ENCODE results near the gene CASZ1. TPM values are rescaled to one million over a fixed set of nuclear protein-coding genes. Genes with fewer than 3 reads are reported as not detected.

The CASZ1 gene
- total and polyA plus RNA-seq, 2 donors (not counting 1 experiment from before 2014, with no cell fraction given): 0.34 to 0.50 TPM

GRCh38 chr1:10816233-10816632, 19.8 kb upstream of the CASZ1 start:
- Histone ChIP-seq H3K27me3 (ENCODE audit: control insufficient read depth, insufficient read depth, low read length) (no peaks in the 10 kb centered on the region), H3K4me3 (replicated peaks in 1 of 4; ENCODE audit: control extremely low read depth in 1 of 4, insufficient read depth in 1 of 4, low read depth in 3 of 4, low read length in 4 of 4) (no peak overlapping the region), H4K20me1 (ENCODE audit: control insufficient read depth, extremely low read depth, insufficient read depth, low read length) (no peaks in the 10 kb centered on the region)

GRCh38 chr1:10815858-10816195, 19.4 kb upstream of the CASZ1 start:
- H2AFZ ChIP-seq (ENCODE audit: low read length): no peak overlapping the region
- no peaks in the 10 kb centered on the region for H3K27me3 ChIP-seq (ENCODE audit: control insufficient read depth, insufficient read depth, low read length)
- H3K27ac ChIP-seq (ENCODE audit: insufficient read depth, low read length): no peak overlapping the region
- no peaks in the 10 kb centered on the region for H4K20me1 ChIP-seq (ENCODE audit: control insufficient read depth, extremely low read depth, insufficient read depth, low read length)
- TF ChIP-seq EZH2 (IDR thresholded peaks at IDR 0.05; ENCODE audit: low read length, missing control alignments): no peak
- TF ChIP-seq, protein P1, sequence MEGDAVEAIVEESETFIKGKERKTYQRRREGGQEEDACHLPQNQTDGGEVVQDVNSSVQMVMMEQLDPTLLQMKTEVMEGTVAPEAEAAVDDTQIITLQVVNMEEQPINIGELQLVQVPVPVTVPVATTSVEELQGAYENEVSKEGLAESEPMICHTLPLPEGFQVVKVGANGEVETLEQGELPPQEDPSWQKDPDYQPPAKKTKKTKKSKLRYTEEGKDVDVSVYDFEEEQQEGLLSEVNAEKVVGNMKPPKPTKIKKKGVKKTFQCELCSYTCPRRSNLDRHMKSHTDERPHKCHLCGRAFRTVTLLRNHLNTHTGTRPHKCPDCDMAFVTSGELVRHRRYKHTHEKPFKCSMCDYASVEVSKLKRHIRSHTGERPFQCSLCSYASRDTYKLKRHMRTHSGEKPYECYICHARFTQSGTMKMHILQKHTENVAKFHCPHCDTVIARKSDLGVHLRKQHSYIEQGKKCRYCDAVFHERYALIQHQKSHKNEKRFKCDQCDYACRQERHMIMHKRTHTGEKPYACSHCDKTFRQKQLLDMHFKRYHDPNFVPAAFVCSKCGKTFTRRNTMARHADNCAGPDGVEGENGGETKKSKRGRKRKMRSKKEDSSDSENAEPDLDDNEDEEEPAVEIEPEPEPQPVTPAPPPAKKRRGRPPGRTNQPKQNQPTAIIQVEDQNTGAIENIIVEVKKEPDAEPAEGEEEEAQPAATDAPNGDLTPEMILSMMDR (conservative IDR thresholded peaks at IDR 0.05 in 1 of 2, IDR thresholded peaks at IDR 0.05 in 1 of 2; ENCODE audit: low read depth in 1 of 2, low read length in 2 of 2): no peak
- DNase-seq (ENCODE audit: low read depth in 2 of 2): no peak
- H3K4me3 ChIP-seq (replicated peaks in 1 of 4; ENCODE audit: control extremely low read depth in 1 of 4, insufficient read depth in 1 of 4, low read depth in 3 of 4, low read length in 4 of 4): no peak overlapping the region
- no peaks in the 10 kb centered on the region for H3K9me3 ChIP-seq (ENCODE audit: control insufficient read depth, insufficient read depth, low read depth, low read length)
- no peak overlapping the region for H3K9ac ChIP-seq (ENCODE audit: insufficient read depth, low read length)
- H3K79me2 ChIP-seq (ENCODE audit: control insufficient read depth, insufficient read depth, low read length): no peaks in the 10 kb centered on the region
- H3K4me2 ChIP-seq (ENCODE audit: extremely low read depth, insufficient read depth, low read length): no peak overlapping the region
- H3K4me1 ChIP-seq (ENCODE audit: control insufficient read depth, extremely low read depth, insufficient read depth, low read length): no peaks in the 10 kb centered on the region
- H3K36me3 ChIP-seq (ENCODE audit: control insufficient read depth, insufficient read depth, low read length): no peaks in the 10 kb centered on the region

More at GRCh38 chr1:10816233-10816632, 19.8 kb upstream of the CASZ1 start:
- no peak for TF ChIP-seq EZH2 (IDR thresholded peaks at IDR 0.05; ENCODE audit: low read length, missing control alignments)
- TF ChIP-seq, protein P1 (conservative IDR thresholded peaks at IDR 0.05 in 1 of 2, IDR thresholded peaks at IDR 0.05 in 1 of 2; ENCODE audit: low read depth in 1 of 2, low read length in 2 of 2): no peak
- H3K9me3 ChIP-seq (ENCODE audit: control insufficient read depth, insufficient read depth, low read depth, low read length): no peaks in the 10 kb centered on the region
- no peak overlapping the region for H3K27ac ChIP-seq (ENCODE audit: insufficient read depth, low read length)
- H3K79me2 ChIP-seq (ENCODE audit: control insufficient read depth, insufficient read depth, low read length): no peaks in the 10 kb centered on the region
- no peaks in the 10 kb centered on the region for H3K36me3 ChIP-seq (ENCODE audit: control insufficient read depth, insufficient read depth, low read length)
- DNase-seq (ENCODE audit: low read depth in 2 of 2): no peak
- H3K9ac ChIP-seq (ENCODE audit: insufficient read depth, low read length): no peak overlapping the region
- no peak overlapping the region for H3K4me2 ChIP-seq (ENCODE audit: extremely low read depth, insufficient read depth, low read length)
- H3K4me1 ChIP-seq (ENCODE audit: control insufficient read depth, extremely low read depth, insufficient read depth, low read length): no peaks in the 10 kb centered on the region
- no peak overlapping the region for H2AFZ ChIP-seq (ENCODE audit: low read length)

DNA sequence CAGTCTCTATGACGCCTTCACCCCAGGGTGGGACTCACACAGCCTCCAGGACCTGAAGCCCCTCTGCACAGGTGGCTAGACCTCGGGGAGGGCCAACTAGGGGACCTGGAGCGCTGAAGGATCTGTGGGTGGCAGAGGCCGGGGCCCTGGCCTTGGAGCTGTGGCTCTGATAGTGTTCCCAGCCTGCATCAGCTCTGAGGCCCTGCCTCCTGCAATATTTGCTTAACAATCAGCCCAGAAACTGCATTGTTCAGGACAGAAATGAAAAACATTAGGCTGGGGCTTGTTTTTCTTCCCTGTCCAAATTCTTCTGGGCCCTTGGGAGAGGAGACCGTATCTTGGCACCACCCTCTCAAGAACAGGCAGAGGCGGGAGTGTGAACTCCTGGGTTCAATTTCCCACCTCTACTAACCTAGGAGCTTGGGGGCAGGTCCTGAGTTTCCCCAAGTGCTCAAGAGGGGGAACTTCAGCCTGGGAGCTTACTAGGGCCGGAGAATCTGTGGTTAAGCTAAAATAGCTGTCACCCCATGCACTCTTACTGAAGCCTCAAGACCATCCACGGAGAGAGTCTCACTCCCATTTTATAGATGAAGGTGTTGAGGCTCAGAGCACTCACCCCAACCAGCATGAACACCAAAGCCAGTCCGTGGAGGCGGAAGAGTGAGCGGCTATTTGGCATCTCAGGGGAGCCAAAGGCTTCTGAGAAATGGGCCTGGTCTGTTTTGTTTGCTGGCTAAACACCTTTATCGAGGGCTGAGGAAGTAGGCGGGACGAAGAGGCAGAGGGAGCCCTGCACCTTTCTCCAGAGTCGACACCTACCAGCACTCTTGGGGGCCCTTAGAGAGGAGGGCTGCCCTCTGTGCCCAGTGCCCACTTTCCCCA, 18.8 kb upstream of the CASZ1 start:
- no peak overlapping the region for H3K4me2 ChIP-seq (ENCODE audit: extremely low read depth, insufficient read depth, low read length)
- no peaks in the 10 kb centered on the region for H3K4me1 ChIP-seq (ENCODE audit: control insufficient read depth, extremely low read depth, insufficient read depth, low read length)
- H3K4me3 ChIP-seq (replicated peaks in 1 of 4; ENCODE audit: control extremely low read depth in 1 of 4, insufficient read depth in 1 of 4, low read depth in 3 of 4, low read length in 4 of 4): no peak overlapping the region
- H3K36me3 ChIP-seq (ENCODE audit: control insufficient read depth, insufficient read depth, low read length): no peaks in the 10 kb centered on the region
- no peaks in the 10 kb centered on the region for H4K20me1 ChIP-seq (ENCODE audit: control insufficient read depth, extremely low read depth, insufficient read depth, low read length)
- H3K79me2 ChIP-seq (ENCODE audit: control insufficient read depth, insufficient read depth, low read length): no peaks in the 10 kb centered on the region
- H3K9me3 ChIP-seq (ENCODE audit: control insufficient read depth, insufficient read depth, low read depth, low read length): no peaks in the 10 kb centered on the region
- H3K9ac ChIP-seq (ENCODE audit: insufficient read depth, low read length): no peak overlapping the region
- DNase-seq (ENCODE audit: low read depth in 2 of 2): no peak
- TF ChIP-seq, protein P1 (conservative IDR thresholded peaks at IDR 0.05 in 1 of 2, IDR thresholded peaks at IDR 0.05 in 1 of 2; ENCODE audit: low read depth in 1 of 2, low read length in 2 of 2): no peak
- no peak for TF ChIP-seq EZH2 (IDR thresholded peaks at IDR 0.05; ENCODE audit: low read length, missing control alignments)
- H2AFZ ChIP-seq (ENCODE audit: low read length): no peak overlapping the region
- H3K27me3 ChIP-seq (ENCODE audit: control insufficient read depth, insufficient read depth, low read length): no peaks in the 10 kb centered on the region
- H3K27ac ChIP-seq (ENCODE audit: insufficient read depth, low read length): no peak overlapping the region
